GM12891 (cell line): ENCODE data around the gene CDK15.

Source experiments
- POLR2A ChIP-seq: IDR thresholded peaks from 2 replicates; pipeline ENCODE4 v1.6.1; 2011; ENCODE audit warnings: low read depth, low read length, control low read depth
- POLR2AphosphoS5 ChIP-seq: IDR thresholded peaks from 2 replicates; pipeline ENCODE4 v1.6.1; 2011; ENCODE audit warnings: low read depth, low read length, control low read depth
- POU2F2 ChIP-seq: IDR thresholded peaks from 2 replicates; pipeline ENCODE4 v1.6.1; 2011; ENCODE audit warnings: low read depth, mild to moderate bottlenecking, control low read depth, low read length, moderate library complexity
- SPI1 ChIP-seq: IDR thresholded peaks from 2 replicates; pipeline ENCODE4 v1.6.1; 2011; ENCODE audit warnings: low read depth, low read length, control low read depth
- TAF1 ChIP-seq: IDR thresholded peaks from 2 replicates; pipeline ENCODE4 v1.6.1; 2011; ENCODE audit warnings: low read depth, low read length, control low read depth

GRCh38 chr2:201887773-201888425 lies 81.6 kb downstream of the CDK15 start:
- TF ChIP-seq TAF1 (no peak), POLR2A (no peak), POLR2AphosphoS5 (no peak), POU2F2 (no peak), SPI1 (no peak)
